Activated CD4-positive, alpha-beta memory T cell treated with anti-CD3 and anti-CD28 coated beads for 36 hours (primary cell): Measurements from ENCODE around the gene ME3. TPM values are rescaled to one million over a fixed set of nuclear protein-coding genes. Genes with fewer than 3 reads are reported as not detected.
"Not testable (repeated sequence)": the region's sequence is repeated elsewhere in the genome, so short reads cannot be mapped to it uniquely, and the experiment has no call there.

Experiments
- CTCF ChIA-PET: fragments of 350-600 bp; sonication (Branson Sonifier 250); formaldehyde crosslinking; loops from one replicate; lab custom pipeline; 2021; ENCODE audit warnings: antibody characterized with exemption, inconsistent platforms; lab: Charles Lee
- POLR2A ChIA-PET: fragments of 350-600 bp; sonication (Branson Sonifier 250); formaldehyde crosslinking; loops from one replicate; lab custom pipeline; 2021; ENCODE audit warnings: antibody characterized with exemption; lab: Charles Lee
- DNase-seq: peaks from one replicate; pipeline ENCODE4 v3.0.0-alpha.2; 2020
- H3K27ac Mint-ChIP-seq: one replicate; pipeline ENCODE4 v1.8.0; 2021; ENCODE audit warnings: mixed read lengths
- H3K27me3 Mint-ChIP-seq: one replicate; pipeline ENCODE4 v1.8.0; 2021; ENCODE audit warnings: mixed read lengths
- H3K36me3 Mint-ChIP-seq: one replicate; pipeline ENCODE4 v1.8.0; 2021; ENCODE audit warnings: mixed read lengths
- H3K4me1 Mint-ChIP-seq: one replicate; pipeline ENCODE4 v1.8.0; 2021; ENCODE audit warnings: low read depth, mixed read lengths
- H3K4me3 Mint-ChIP-seq: one replicate; pipeline ENCODE4 v1.8.0; 2021; ENCODE audit warnings: mild to moderate bottlenecking, mixed read lengths
- H3K9me3 Mint-ChIP-seq: one replicate; pipeline ENCODE4 v1.8.0; 2021; ENCODE audit warnings: mixed read lengths
- intact Hi-C: fragments of 100-400 bp; cut with micrococcal nuclease; formaldehyde crosslinking; loops from one replicate; pipeline ENCODE4 v1.15.1; 2023
- total RNA-seq, 2 experiments: library from RNA; stranded (reverse); gene quantifications; one replicate each; pipeline ENCODE4 v1.2.3, GENCODE V29; 2021

Gene ME3
- total RNA-seq, 2 experiments from 2014 or later = 2.3 to 2.8 TPM

- ChIA-PET POLR2A (no interaction called here), CTCF (interaction anchor here (0.8 kb wide), 1 partner anchor 11 kb away, joined by 3 read pairs; no protein-coding TSS in a partner anchor)
- no peak overlapping the region for H3K27ac Mint-ChIP-seq
- H3K4me1 Mint-ChIP-seq = no peaks in the 10 kb centered on the region
- H3K9me3 Mint-ChIP-seq = peaks cover 4% of the 10 kb centered on the region
- no peaks in the 10 kb centered on the region for H3K36me3 Mint-ChIP-seq
- no peak for DNase-seq
- H3K27me3 Mint-ChIP-seq = no peaks in the 10 kb centered on the region
- H3K4me3 Mint-ChIP-seq = no peak overlapping the region
- intact Hi-C loops = no loop called here
These were observed 113.6 kb downstream of the ME3 start for GRCh38 chr11:86558841-86559240.

- DNase-seq = no peak
- ChIA-PET POLR2A (no interaction called here), CTCF (no interaction called here)
- intact Hi-C loops = no loop called here
- peaks cover 4% of the 10 kb centered on the region for H3K9me3 Mint-ChIP-seq
- no peak overlapping the region for H3K4me3 Mint-ChIP-seq
- no peaks in the 10 kb centered on the region for H3K4me1 Mint-ChIP-seq
- H3K27ac Mint-ChIP-seq = no peak overlapping the region
- H3K27me3 Mint-ChIP-seq = no peaks in the 10 kb centered on the region
- H3K36me3 Mint-ChIP-seq = no peaks in the 10 kb centered on the region
These were observed 114.2 kb downstream of the ME3 start for GRCh38 chr11:86558207-86558606.

- no peak overlapping the region for H3K4me3 Mint-ChIP-seq
- peaks cover under 1% of the 10 kb centered on the region for H3K36me3 Mint-ChIP-seq
- no peaks in the 10 kb centered on the region for H3K27me3 Mint-ChIP-seq
- POLR2A ChIA-PET = no interaction called here
- intact Hi-C loops = no loop called here
- H3K27ac Mint-ChIP-seq = no peak overlapping the region
- no peaks in the 10 kb centered on the region for H3K4me1 Mint-ChIP-seq
- CTCF ChIA-PET = no interaction called here
- H3K9me3 Mint-ChIP-seq = no peaks in the 10 kb centered on the region
- DNase-seq = no peak
These were observed 116.5 kb downstream of the ME3 start for GRCh38 chr11:86555866-86556265.

- no peaks in the 10 kb centered on the region for H3K9me3 Mint-ChIP-seq
- no peak overlapping the region for H3K4me3 Mint-ChIP-seq
- ChIA-PET CTCF (no interaction called here), POLR2A (no interaction called here)
- no peak overlapping the region for H3K27ac Mint-ChIP-seq
- no peaks in the 10 kb centered on the region for H3K4me1 Mint-ChIP-seq
- DNase-seq = no peak
- H3K36me3 Mint-ChIP-seq = peaks cover 1% of the 10 kb centered on the region
- intact Hi-C loops = no loop called here
- H3K27me3 Mint-ChIP-seq = no peaks in the 10 kb centered on the region
These were observed 117.0 kb downstream of the ME3 start for GRCh38 chr11:86555401-86555800.

- no peak overlapping the region for H3K4me3 Mint-ChIP-seq
- no peak overlapping the region for H3K27ac Mint-ChIP-seq
- intact Hi-C loops = no loop called here
- H3K27me3 Mint-ChIP-seq = no peaks in the 10 kb centered on the region
- ChIA-PET POLR2A (no interaction called here), CTCF (interaction anchor here (1.2 kb wide), 1 partner anchor 56 kb away, joined by 4 read pairs; no protein-coding TSS in a partner anchor)
- H3K9me3 Mint-ChIP-seq = no peaks in the 10 kb centered on the region
- H3K4me1 Mint-ChIP-seq = no peaks in the 10 kb centered on the region
- peaks cover 1% of the 10 kb centered on the region for H3K36me3 Mint-ChIP-seq
- no peak for DNase-seq
These were observed 119.2 kb downstream of the ME3 start for GRCh38 chr11:86553265-86553664.

GRCh38 chr11:86551288-86552092 lies 120.9 kb downstream of the ME3 start:
- no peaks in the 10 kb centered on the region for H3K9me3 Mint-ChIP-seq
- no peaks in the 10 kb centered on the region for H3K4me1 Mint-ChIP-seq
- H3K4me3 Mint-ChIP-seq = no peak overlapping the region
- no peak overlapping the region for H3K27ac Mint-ChIP-seq
- POLR2A ChIA-PET = no interaction called here
- CTCF ChIA-PET = no interaction called here
- H3K27me3 Mint-ChIP-seq = no peaks in the 10 kb centered on the region
- no peak for DNase-seq
- H3K36me3 Mint-ChIP-seq = peaks cover 1% of the 10 kb centered on the region
- intact Hi-C loops = no loop called here

GRCh38 chr11:86550757-86551156 lies 121.7 kb downstream of the ME3 start:
- peaks cover 1% of the 10 kb centered on the region for H3K36me3 Mint-ChIP-seq
- CTCF ChIA-PET = no interaction called here
- POLR2A ChIA-PET = no interaction called here

GRCh38 chr11:86548271-86548917 lies 124.0 kb downstream of the ME3 start:
- POLR2A ChIA-PET = interaction anchor here (0.6 kb wide), 1 partner anchor 274 kb away, joined by 3 read pairs; no protein-coding TSS in a partner anchor
- peaks cover 1% of the 10 kb centered on the region for H3K36me3 Mint-ChIP-seq

More at GRCh38 chr11:86550757-86551156, 121.7 kb downstream of the ME3 start:
- H3K9me3 Mint-ChIP-seq = no peaks in the 10 kb centered on the region
- H3K27ac Mint-ChIP-seq = no peak overlapping the region
- H3K4me3 Mint-ChIP-seq = no peak overlapping the region
- H3K27me3 Mint-ChIP-seq = no peaks in the 10 kb centered on the region
- H3K4me1 Mint-ChIP-seq = no peaks in the 10 kb centered on the region
- intact Hi-C loops = no loop called here
- no peak for DNase-seq

GRCh38 chr11:86547727-86548126 lies 124.7 kb downstream of the ME3 start:
- ChIA-PET CTCF (no interaction called here), POLR2A (no interaction called here)
- peaks cover 1% of the 10 kb centered on the region for H3K36me3 Mint-ChIP-seq
- no peaks in the 10 kb centered on the region for H3K9me3 Mint-ChIP-seq
- DNase-seq = no peak
- intact Hi-C loops = no loop called here
- H3K27ac Mint-ChIP-seq = no peak overlapping the region
- H3K4me3 Mint-ChIP-seq = no peak overlapping the region
- peaks cover 4% of the 10 kb centered on the region for H3K27me3 Mint-ChIP-seq
- H3K4me1 Mint-ChIP-seq = no peaks in the 10 kb centered on the region

More at GRCh38 chr11:86548271-86548917, 124.0 kb downstream of the ME3 start:
- intact Hi-C loops = no loop called here
- Mint-ChIP-seq H3K9me3 (no peaks in the 10 kb centered on the region), H3K4me1 (no peaks in the 10 kb centered on the region), H3K27me3 (peaks cover 4% of the 10 kb centered on the region), H3K4me3 (no peak overlapping the region), H3K27ac (no peak overlapping the region)
- DNase-seq = no peak
- CTCF ChIA-PET = no interaction called here

- H3K36me3 Mint-ChIP-seq, DNase-seq, H3K4me1 Mint-ChIP-seq, H3K27ac Mint-ChIP-seq, POLR2A ChIA-PET, CTCF ChIA-PET, H3K9me3 Mint-ChIP-seq, H3K4me3 Mint-ChIP-seq, intact Hi-C loops, H3K27me3 Mint-ChIP-seq: not testable (repeated sequence)
These were observed 131.1 kb downstream of the ME3 start for GRCh38 chr11:86541299-86541698.

- no peaks in the 10 kb centered on the region for H3K36me3 Mint-ChIP-seq
- H3K4me1 Mint-ChIP-seq = no peaks in the 10 kb centered on the region
- no peak for DNase-seq
- CTCF ChIA-PET = no interaction called here
- H3K27me3 Mint-ChIP-seq = peaks cover 2% of the 10 kb centered on the region
- intact Hi-C loops = no loop called here
- no peak overlapping the region for H3K27ac Mint-ChIP-seq
- no peaks in the 10 kb centered on the region for H3K9me3 Mint-ChIP-seq
- POLR2A ChIA-PET = no interaction called here
- H3K4me3 Mint-ChIP-seq = no peak overlapping the region
These were observed 134.2 kb downstream of the ME3 start for GRCh38 chr11:86538223-86538548.

GRCh38 chr11:86537541-86538222 lies 134.7 kb downstream of the ME3 start:
- no peaks in the 10 kb centered on the region for H3K9me3 Mint-ChIP-seq
- no peaks in the 10 kb centered on the region for H3K4me1 Mint-ChIP-seq
- CTCF ChIA-PET = interaction anchor here (0.8 kb wide), 1 partner anchor 80 kb away, joined by 3 read pairs; no protein-coding TSS in a partner anchor
- no peaks in the 10 kb centered on the region for H3K36me3 Mint-ChIP-seq
- POLR2A ChIA-PET = no interaction called here
- DNase-seq = no peak
- no peak overlapping the region for H3K27ac Mint-ChIP-seq
- H3K27me3 Mint-ChIP-seq = peaks cover 2% of the 10 kb centered on the region
- H3K4me3 Mint-ChIP-seq = no peak overlapping the region
- intact Hi-C loops = no loop called here
